ENCODE data around the gene TSSK2. TPM values are rescaled to one million over a fixed set of nuclear protein-coding genes. Genes with fewer than 3 reads are reported as not detected.

Gene TSSK2
- polyA plus RNA-seq, 1 donor from 2014 or later: not detected

GRCh38 chr22:19134874-19135273 lies 3.8 kb downstream of the TSSK2 start:
- TF ChIP-seq EP300 (conservative IDR thresholded peaks at IDR 0.05; ENCODE audit: poor library complexity, severe bottlenecking): no peak
- no peak for TF ChIP-seq TAF1 (IDR thresholded peaks at IDR 0.05; ENCODE audit: low read depth)
- TF ChIP-seq REST (IDR thresholded peaks at IDR 0.05; ENCODE audit: borderline replicate concordance): no peak
- H3K27ac ChIP-seq (ENCODE audit: low read length): no peak overlapping the region
- no peaks in the 10 kb centered on the region for H3F3A ChIP-seq (ENCODE audit: insufficient read depth, low read length, poor library complexity, severe bottlenecking)
- H3K9me3 ChIP-seq (ENCODE audit: low read length): no peaks in the 10 kb centered on the region
- H3K9me2 ChIP-seq (ENCODE audit: insufficient read depth, low read length): no peaks in the 10 kb centered on the region
- H3K79me2 ChIP-seq (replicated peaks; ENCODE audit: insufficient read depth, low read length): no peaks in the 10 kb centered on the region
- H3K4me2 ChIP-seq (ENCODE audit: low read length): no peak overlapping the region
- H4K20me1 ChIP-seq (ENCODE audit: insufficient read depth): no peaks in the 10 kb centered on the region
- H3K36me3 ChIP-seq (ENCODE audit: insufficient read depth, low read length): no peaks in the 10 kb centered on the region
- no peak overlapping the region for H2AFZ ChIP-seq (ENCODE audit: low read depth, low read length)
- H3K4me3 ChIP-seq (ENCODE audit: low read length): no peak overlapping the region
- no peaks in the 10 kb centered on the region for H3K27me3 ChIP-seq (ENCODE audit: insufficient read depth, low read depth, low read length)
- no peak overlapping the region for H3K9ac ChIP-seq (ENCODE audit: low read length)

DNA sequence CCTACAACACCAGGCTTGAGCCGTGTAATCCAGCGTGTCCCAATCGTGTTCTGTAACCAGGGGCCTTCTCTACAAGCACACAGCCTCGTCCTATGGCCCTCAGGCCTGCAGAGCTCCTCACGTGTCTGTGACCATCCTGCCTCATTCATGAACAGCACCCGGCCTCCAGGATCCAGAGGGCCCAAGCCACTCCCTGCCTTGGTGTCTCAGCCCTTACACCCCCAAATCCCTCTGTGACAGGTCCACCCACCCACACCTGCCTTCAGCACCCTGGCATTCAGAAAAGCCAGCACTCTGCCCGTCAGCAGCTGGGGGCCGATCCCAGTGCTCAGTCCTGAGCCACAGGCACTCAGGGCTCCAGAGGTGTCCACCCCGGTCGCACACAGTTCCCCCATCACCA lies 5.8 kb downstream of the TSSK2 start:
- Histone ChIP-seq H3F3A (ENCODE audit: insufficient read depth, low read length, poor library complexity, severe bottlenecking) (no peaks in the 10 kb centered on the region), H3K9ac (ENCODE audit: low read length) (no peak overlapping the region), H2AFZ (ENCODE audit: low read depth, low read length) (no peak overlapping the region), H3K4me3 (ENCODE audit: low read length) (no peak overlapping the region), H3K36me3 (ENCODE audit: insufficient read depth, low read length) (no peaks in the 10 kb centered on the region), H3K27ac (ENCODE audit: low read length) (no peak overlapping the region), H3K4me2 (ENCODE audit: low read length) (no peak overlapping the region), H3K79me2 (replicated peaks; ENCODE audit: insufficient read depth, low read length) (no peaks in the 10 kb centered on the region), H4K20me1 (ENCODE audit: insufficient read depth) (no peaks in the 10 kb centered on the region), H3K27me3 (ENCODE audit: insufficient read depth, low read depth, low read length) (no peaks in the 10 kb centered on the region), H3K9me3 (ENCODE audit: low read length) (no peaks in the 10 kb centered on the region), H3K9me2 (ENCODE audit: insufficient read depth, low read length) (no peaks in the 10 kb centered on the region)
- TF ChIP-seq POLR2AphosphoS5 (IDR thresholded peaks at IDR 0.05) (no peak), TAF1 (IDR thresholded peaks at IDR 0.05; ENCODE audit: low read depth) (no peak), RAD21 (conservative IDR thresholded peaks at IDR 0.05) (no peak)

DNA sequence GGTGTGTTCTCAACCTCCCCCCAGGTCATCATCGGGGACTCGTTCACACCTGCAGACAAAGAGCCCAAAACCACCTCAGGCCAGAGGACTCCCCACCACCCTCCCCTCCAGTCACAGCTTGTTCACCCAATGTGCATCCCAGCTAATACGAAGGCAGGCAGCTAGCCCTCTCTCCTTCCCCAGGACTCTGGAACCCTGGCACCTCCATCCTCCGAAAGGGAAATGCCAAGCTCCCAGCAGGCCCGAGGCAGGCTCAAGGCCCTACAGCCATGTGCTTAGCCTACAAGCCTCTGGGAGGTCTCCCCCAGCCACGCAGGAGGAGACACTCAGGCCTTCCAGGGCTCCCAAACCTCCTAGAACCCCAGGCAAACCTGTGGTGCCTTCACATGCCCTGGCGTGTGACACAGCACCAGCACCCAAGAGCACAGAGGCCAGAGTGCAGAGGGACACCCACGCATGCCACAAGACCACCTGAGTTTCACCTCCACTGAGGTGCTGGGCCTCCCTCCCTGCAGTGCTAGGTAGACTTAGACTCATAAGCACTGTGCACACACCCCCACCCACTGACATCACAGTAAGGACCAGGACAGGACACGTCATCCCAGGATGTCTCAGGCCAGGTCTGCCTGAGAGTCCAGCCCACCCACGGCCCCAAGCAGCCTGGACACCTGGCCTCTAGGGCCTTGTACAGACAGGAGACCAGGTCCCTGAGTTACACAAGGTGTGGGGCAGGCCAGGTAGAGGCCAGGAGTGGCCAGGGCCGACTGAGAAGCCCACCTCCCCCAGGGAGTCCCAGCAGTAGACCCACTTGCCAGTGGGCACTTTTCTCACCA lies 6.5 kb downstream of the TSSK2 start:
- Histone ChIP-seq H3F3A (ENCODE audit: insufficient read depth, low read length, poor library complexity, severe bottlenecking) (no peaks in the 10 kb centered on the region), H2AFZ (ENCODE audit: low read depth, low read length) (no peak overlapping the region), H3K36me3 (ENCODE audit: insufficient read depth, low read length) (no peaks in the 10 kb centered on the region), H3K4me2 (ENCODE audit: low read length) (no peak overlapping the region), H3K9me2 (ENCODE audit: insufficient read depth, low read length) (no peaks in the 10 kb centered on the region), H3K9ac (ENCODE audit: low read length) (no peak overlapping the region), H3K27me3 (ENCODE audit: insufficient read depth, low read depth, low read length) (no peaks in the 10 kb centered on the region), H3K4me3 (ENCODE audit: low read length) (no peak overlapping the region), H3K27ac (ENCODE audit: low read length) (no peak overlapping the region), H4K20me1 (ENCODE audit: insufficient read depth) (no peaks in the 10 kb centered on the region), H3K9me3 (ENCODE audit: low read length) (no peaks in the 10 kb centered on the region), H3K79me2 (replicated peaks; ENCODE audit: insufficient read depth, low read length) (no peaks in the 10 kb centered on the region)
- no peak for TF ChIP-seq SMC3 (conservative IDR thresholded peaks at IDR 0.05; ENCODE audit: poor library complexity)
- TF ChIP-seq EZH2 (IDR thresholded peaks at IDR 0.05; ENCODE audit: borderline replicate concordance, insufficient read depth, low read length, poor library complexity, severe bottlenecking): no peak
- no peak for TF ChIP-seq CTCF (IDR thresholded peaks at IDR 0.05; ENCODE audit: poor library complexity, severe bottlenecking)
- TF ChIP-seq TAF1 (IDR thresholded peaks at IDR 0.05; ENCODE audit: low read depth): no peak
- no peak for TF ChIP-seq EP300 (conservative IDR thresholded peaks at IDR 0.05; ENCODE audit: poor library complexity, severe bottlenecking)
- TF ChIP-seq RAD21 (conservative IDR thresholded peaks at IDR 0.05): no peak
- no peak for TF ChIP-seq REST (IDR thresholded peaks at IDR 0.05; ENCODE audit: borderline replicate concordance)
- no peak for TF ChIP-seq MXI1 (conservative IDR thresholded peaks at IDR 0.05; ENCODE audit: poor library complexity, severe bottlenecking)
- no peak for TF ChIP-seq POLR2AphosphoS5 (IDR thresholded peaks at IDR 0.05)

All from neural cell (in vitro differentiated cells).